ENCODE results near the gene CNIH3. TPM values are rescaled to one million over a fixed set of nuclear protein-coding genes. Genes with fewer than 3 reads are reported as not detected.

The CNIH3 gene
- total and polyA plus RNA-seq, 2 of the 4 experiments (the other 2 are of a cell fraction): 2.0 to 2.9 TPM

DNA sequence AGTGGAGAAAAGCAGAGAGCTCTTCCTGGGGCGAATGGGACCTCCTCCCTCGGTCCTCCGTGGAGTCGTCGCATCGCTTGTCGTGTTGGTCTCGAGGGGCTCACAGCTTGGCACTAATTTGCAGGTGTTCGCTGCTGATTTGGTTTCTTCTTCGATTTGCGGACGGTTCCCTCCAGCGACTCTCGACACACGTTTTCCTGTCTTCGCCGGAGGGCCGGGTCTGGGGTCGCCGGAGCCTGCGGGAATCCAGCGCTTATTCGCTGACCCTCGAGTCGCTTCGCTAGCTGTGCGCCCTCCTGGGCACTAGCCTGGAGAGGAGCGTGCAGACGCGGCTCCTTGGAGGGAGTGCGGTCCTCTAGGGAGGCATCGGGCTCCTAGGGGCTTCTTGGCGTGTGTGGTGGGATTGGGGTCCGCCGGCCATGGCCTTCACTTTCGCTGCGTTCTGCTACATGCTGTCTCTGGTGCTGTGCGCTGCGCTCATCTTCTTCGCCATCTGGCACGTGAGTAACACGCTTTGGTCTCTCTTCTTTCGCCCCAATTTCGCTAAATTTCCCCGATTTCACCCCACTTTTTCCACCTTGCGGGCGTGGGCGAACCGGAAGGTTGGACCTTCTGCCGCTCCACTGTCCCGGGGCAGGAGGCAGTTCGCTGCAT, 766 bp downstream of the CNIH3 start:
- H2BK15ac ChIP-seq (ENCODE audit: low read depth, low read length): no peak overlapping the region
- no peak; the same call in 1 of the 2 replicates for ATAC-seq (ENCODE audit: low read depth)
- intact Hi-C loops (cut with micrococcal nuclease): no loop called here
- peak overlapping the region; percentile 51 for H3K4me3 ChIP-seq (ENCODE audit: insufficient read depth, low read depth, low read length)
- TF ChIP-seq NFE2L2 (IDR thresholded peaks at IDR 0.05; ENCODE audit: low read depth, low read length) (no peak), CEBPB (IDR thresholded peaks at IDR 0.05; ENCODE audit: low read depth, low read length) (no peak), SMC3 (IDR thresholded peaks at IDR 0.05; ENCODE audit: low read depth, low read length) (no peak)
- H3K4me1 ChIP-seq (ENCODE audit: control insufficient read depth, insufficient read depth, low read length): peaks cover 3% of the 10 kb centered on the region; the same call in 1 of the 2 replicates
- H3K27ac ChIP-seq (ENCODE audit: insufficient read depth, low read length): no peak overlapping the region
- WGBS, 2 experiments (ENCODE audit: extremely low coverage in 2 of 2, insufficient read length in 1 of 2): 2% methylated on average over 20 of the region's 52 CpGs; no CpG with 5 or more reads in 1 of the 2 experiments
- no peak overlapping the region for H3K56ac ChIP-seq (ENCODE audit: extremely low read depth, insufficient read depth, low read length)
- dilution Hi-C loops (cut with HindIII; ENCODE audit: low sequenced_read_pairs, unreplicated experiment): no loop called here
- no peaks in the 10 kb centered on the region for H3K36me3 ChIP-seq (ENCODE audit: control insufficient read depth, insufficient read depth, low read length)
- in situ Hi-C loops (cut with MboI; ENCODE audit: low sequenced_read_pairs): no loop called here
- 0 out of 2 replicates have a peak overlapping the region, but pooled peaks have one; percentile 0 for H3K4ac ChIP-seq (ENCODE audit: low read depth, low read length)
- H3K23ac ChIP-seq (ENCODE audit: low read depth, low read length): peak overlapping the region; percentile 68
- peak overlapping the region; percentile 8; the same call in 1 of the 2 replicates for H3K14ac ChIP-seq (replicated peaks; ENCODE audit: low read depth, low read length)
- ChIA-PET CTCF (no interaction called here), POLR2A (ENCODE audit: unreplicated experiment) (no interaction called here)
- peak overlapping the region; percentile 75 for H2AK9ac ChIP-seq (replicated peaks; ENCODE audit: low read depth, low read length, poor library complexity)
- peak overlapping the region; percentile 89 for H2AFZ ChIP-seq (replicated peaks; ENCODE audit: low read length, poor library complexity)
- H4K91ac ChIP-seq (ENCODE audit: insufficient read depth, low read depth, low read length): no peak overlapping the region
- H3K79me1 ChIP-seq (ENCODE audit: low read depth in 1 of 2, low read length in 2 of 2): peaks cover 0 to 18% of the 10 kb centered on the region in 2 experiments; a peak in 2 of 4 replicates
- peak overlapping the region; percentile 81 for H3K4me2 ChIP-seq (ENCODE audit: low read depth, low read length)
- DNase-seq: no peak
- no peak overlapping the region for H3K9ac ChIP-seq (ENCODE audit: low read depth, low read length)
- H4K20me1 ChIP-seq (ENCODE audit: insufficient read depth, low read length): no peaks in the 10 kb centered on the region
- H2BK120ac ChIP-seq (ENCODE audit: low read depth, low read length): 0 out of 2 replicates have a peak overlapping the region, but pooled peaks have one; percentile 0
- H2BK5ac ChIP-seq (ENCODE audit: low read depth, low read length, poor library complexity, severe bottlenecking): no peak overlapping the region
- H2AK5ac ChIP-seq (ENCODE audit: low read depth, low read length): peak overlapping the region; percentile 22; the same call in 1 of the 2 replicates
- H4K5ac ChIP-seq (ENCODE audit: low read depth, low read length): no peak overlapping the region
- no peak overlapping the region for H3K18ac ChIP-seq (ENCODE audit: low read depth, low read length)
- no peak overlapping the region for H2BK20ac ChIP-seq (ENCODE audit: low read depth, low read length)
- peaks cover 34% of the 10 kb centered on the region for H3K27me3 ChIP-seq (ENCODE audit: control insufficient read depth, insufficient read depth, low read length)
- BruUV-seq (replicated peaks): no TSS peak
- H3K9me3 ChIP-seq (ENCODE audit: control insufficient read depth, insufficient read depth, low read length): no peaks in the 10 kb centered on the region
- peak overlapping the region in 1 of 2 experiments; percentile 15; a peak in 1 of 4 replicates for H4K8ac ChIP-seq (ENCODE audit: low read depth in 2 of 2, low read length in 2 of 2)
- H3K9me1 ChIP-seq (ENCODE audit: insufficient read depth, low read length): peaks cover 2% of the 10 kb centered on the region; the same call in 1 of the 2 replicates

Data from IMR-90 (cell line).